ENCODE results near the gene NCOA1.

NCOA1 gene

DNA sequence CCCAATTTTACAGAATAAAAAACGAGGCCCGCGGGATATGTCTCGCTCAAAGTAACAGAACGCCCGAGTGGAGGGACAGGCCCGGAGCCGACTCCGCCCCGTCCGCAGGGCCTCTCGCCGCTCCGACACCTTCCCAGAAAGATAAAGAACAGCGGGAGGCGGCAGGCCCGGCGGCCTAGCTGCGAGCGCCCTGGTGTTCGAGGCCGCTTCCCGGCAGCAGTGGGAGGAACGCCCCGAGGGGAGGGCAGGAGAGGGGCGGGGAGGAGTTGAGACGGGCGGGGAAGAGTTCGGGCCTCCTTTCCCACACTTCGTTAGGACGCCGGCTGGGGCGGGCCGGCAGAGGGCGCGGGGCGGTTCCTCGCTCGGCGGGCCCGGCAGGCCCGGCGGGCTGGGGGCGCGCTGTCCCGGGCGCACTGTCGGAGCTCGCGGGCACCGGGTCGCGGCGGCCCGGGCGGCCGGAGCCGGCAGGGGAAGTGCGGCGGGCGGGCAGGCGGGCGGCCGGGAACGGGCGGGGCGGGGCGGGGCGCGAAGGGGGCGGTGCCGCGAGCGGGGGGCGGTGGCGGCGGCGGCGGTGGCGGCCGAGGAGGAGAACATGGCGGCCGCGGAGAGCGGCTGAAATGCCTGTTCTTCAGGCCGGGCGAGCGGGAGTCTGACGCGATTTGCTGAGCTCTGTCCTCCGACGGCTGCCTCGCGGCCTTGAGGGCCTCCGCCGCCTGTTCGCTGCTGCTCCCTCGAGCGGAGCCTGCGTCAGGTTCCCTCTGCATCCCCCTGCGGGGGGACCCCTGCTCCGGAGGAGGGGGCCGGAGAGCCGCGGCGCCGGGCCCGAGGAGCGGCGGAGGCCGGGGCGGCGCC, at the start of gene NCOA1:
NCOA1 (plus strand) TSS at position 565 of the 852 bp plus-strand sequence. CDS start 167,424 bp downstream, outside the sequence.
- TF ChIP-seq, protein P1, sequence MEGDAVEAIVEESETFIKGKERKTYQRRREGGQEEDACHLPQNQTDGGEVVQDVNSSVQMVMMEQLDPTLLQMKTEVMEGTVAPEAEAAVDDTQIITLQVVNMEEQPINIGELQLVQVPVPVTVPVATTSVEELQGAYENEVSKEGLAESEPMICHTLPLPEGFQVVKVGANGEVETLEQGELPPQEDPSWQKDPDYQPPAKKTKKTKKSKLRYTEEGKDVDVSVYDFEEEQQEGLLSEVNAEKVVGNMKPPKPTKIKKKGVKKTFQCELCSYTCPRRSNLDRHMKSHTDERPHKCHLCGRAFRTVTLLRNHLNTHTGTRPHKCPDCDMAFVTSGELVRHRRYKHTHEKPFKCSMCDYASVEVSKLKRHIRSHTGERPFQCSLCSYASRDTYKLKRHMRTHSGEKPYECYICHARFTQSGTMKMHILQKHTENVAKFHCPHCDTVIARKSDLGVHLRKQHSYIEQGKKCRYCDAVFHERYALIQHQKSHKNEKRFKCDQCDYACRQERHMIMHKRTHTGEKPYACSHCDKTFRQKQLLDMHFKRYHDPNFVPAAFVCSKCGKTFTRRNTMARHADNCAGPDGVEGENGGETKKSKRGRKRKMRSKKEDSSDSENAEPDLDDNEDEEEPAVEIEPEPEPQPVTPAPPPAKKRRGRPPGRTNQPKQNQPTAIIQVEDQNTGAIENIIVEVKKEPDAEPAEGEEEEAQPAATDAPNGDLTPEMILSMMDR (IDR thresholded peaks at IDR 0.05; ENCODE audit: low read depth, low read length, missing control alignments): no peak
- DNase-seq (ENCODE audit: low read depth): peak; percentile 71
- peak within 1 kb of the TSS; percentile 89 for H3K4me3 ChIP-seq (ENCODE audit: low read depth, low read length)

DNA sequence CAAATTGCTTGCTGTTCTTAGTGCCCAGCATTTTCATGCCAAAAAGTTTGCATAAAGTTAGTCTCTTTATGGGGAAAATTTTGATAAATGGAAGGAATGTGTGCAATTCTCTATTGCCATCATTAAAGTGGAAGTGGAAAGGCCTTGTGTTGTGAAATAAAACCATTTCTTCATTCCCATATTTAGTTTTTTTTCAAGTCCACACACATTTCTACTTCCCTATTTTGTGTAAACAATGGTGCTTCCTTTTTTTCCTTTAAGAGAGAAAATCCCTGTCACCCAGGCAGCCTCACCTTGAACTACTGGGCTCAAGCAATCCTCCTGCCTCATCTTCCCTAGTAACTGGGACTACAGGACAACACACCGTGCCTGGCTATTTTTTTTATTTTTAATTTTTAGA, 42.3 kb upstream of the NCOA1 start:
- no peak for DNase-seq (ENCODE audit: low read depth)
- no peak overlapping the region for H3K4me3 ChIP-seq (ENCODE audit: low read depth, low read length)
- TF ChIP-seq, protein P1 (IDR thresholded peaks at IDR 0.05; ENCODE audit: low read depth, low read length, missing control alignments): no peak

DNA sequence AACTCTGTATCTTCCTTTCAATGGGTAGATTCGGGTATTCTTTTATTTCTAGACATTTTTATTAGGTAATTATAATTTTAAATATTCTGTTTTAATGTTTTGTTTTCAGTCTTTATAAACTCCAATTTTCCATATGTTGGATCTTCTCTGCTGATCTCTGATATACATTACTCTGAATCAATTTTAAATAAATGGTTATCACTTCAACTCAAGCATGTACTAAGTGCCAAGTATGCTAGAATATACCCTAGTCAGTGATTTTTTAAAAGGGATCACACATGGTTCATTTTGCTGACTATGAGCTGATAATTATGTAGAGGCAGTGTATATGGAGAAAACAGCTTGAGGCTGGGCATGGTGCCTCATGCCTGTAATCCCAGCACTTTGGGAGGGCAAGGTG, 41.7 kb upstream of the NCOA1 start:
- H3K4me3 ChIP-seq (ENCODE audit: low read depth, low read length): no peak overlapping the region
- TF ChIP-seq, protein P1 (IDR thresholded peaks at IDR 0.05; ENCODE audit: low read depth, low read length, missing control alignments): no peak
- no peak for DNase-seq (ENCODE audit: low read depth)

DNA sequence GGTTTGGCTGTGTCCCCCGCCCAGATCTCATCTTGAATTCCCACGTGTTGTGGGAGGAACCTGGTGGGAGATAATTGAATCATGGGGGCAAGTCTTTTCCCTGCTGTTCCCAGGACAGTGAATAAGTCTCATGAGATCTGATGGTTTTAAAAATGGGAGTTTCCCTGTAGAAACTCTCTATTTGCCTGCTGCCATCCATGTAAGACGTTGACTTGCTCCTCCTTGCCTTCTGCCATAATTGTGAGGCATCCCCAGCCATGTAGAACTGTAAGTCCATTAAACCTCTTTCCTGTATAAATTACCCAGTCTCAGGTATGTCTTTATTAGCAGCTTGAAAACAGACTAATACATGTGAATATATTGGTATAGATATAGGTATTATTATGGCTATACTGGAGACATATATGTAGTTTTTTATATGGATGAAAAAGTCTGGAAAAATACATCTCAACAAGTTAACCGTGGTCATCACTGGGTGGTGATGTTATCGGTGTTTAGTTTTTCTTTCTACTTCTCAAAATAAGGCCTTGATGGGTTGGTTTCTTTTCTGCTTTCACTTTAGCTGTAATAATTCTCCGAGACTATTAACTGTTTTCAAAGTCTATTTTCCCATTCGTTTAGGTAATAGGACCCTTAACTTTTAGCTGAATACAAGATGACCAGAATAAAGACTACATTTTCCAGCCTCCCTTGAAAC, 39.1 kb upstream of the NCOA1 start:
- TF ChIP-seq, protein P1 (IDR thresholded peaks at IDR 0.05; ENCODE audit: low read depth, low read length, missing control alignments): no peak
- no peak overlapping the region for H3K4me3 ChIP-seq (ENCODE audit: low read depth, low read length)
- DNase-seq (ENCODE audit: low read depth): no peak

DNA sequence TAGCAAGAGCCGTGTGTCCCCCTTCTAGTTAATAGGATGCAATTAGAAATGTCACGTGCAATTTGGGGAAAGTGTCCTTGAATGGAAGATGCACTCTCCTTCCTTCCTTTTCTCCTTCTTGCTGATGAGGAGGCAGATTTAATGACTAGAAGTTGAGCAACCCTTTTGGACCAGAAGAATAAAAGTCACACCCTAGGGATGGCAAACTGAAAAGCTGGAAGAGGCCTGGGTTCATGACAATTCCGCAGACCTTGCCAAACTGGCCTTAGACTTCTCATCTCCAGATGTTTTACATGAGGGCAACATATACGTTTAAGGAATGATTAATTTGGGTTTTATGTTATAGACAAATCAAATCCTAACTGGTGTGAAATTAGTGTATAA, 38.6 kb upstream of the NCOA1 start:
- DNase-seq (ENCODE audit: low read depth): no peak
- H3K4me3 ChIP-seq (ENCODE audit: low read depth, low read length): no peak overlapping the region
- TF ChIP-seq, protein P1 (IDR thresholded peaks at IDR 0.05; ENCODE audit: low read depth, low read length, missing control alignments): no peak

DNA sequence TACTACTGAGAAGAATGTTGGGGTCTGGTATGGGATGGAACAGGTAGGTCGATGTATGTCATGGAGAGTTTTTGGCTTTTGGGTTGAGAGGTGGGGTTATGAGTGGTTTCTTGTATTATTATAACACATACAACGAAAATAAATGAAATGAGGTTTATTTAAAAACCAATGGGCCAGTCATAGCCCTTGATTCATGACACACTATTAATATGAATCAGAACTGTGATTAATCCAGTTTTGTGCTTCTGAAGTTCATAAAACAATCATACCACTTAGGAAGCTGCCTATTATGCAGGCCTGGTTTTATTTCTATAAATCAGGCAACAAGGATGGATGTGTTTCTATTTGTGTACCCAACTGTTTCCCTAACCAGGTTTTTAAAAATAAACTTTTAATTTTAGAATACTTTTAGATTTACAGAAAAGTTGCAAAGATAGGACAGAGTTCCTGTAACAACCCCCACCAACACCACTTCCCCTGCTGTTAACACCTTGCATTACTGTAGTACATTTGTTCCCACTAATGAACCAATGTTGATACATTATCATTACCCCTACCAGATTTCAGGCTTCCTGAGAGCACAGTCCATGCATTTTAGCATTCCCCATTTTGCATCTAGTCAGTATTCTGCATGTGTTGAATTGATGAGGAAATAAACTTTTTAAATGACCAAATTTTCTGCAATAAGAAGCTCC, 37.5 kb upstream of the NCOA1 start:
- TF ChIP-seq, protein P1 (IDR thresholded peaks at IDR 0.05; ENCODE audit: low read depth, low read length, missing control alignments): no peak
- no peak for DNase-seq (ENCODE audit: low read depth)
- H3K4me3 ChIP-seq (ENCODE audit: low read depth, low read length): no peak overlapping the region
